HEK293T (cell line): ENCODE data around the gene MAMLD1.

Experiments used
- ARNT ChIP-seq: fragments of 450-650 bp; IDR thresholded peaks from 2 replicates; pipeline ENCODE4 v1.6.1; 2017; ENCODE audit warnings: mild to moderate bottlenecking
- FOXM1 ChIP-seq: fragments of 450-650 bp; IDR thresholded peaks from 2 replicates; pipeline ENCODE4 v1.6.1; 2017; ENCODE audit warnings: mild to moderate bottlenecking, borderline replicate concordance
- HDGF ChIP-seq: fragments of 450-650 bp; IDR thresholded peaks from 2 replicates; pipeline ENCODE4 v1.6.1; 2017; ENCODE audit warnings: antibody characterized with exemption, borderline replicate concordance
- L3MBTL2 ChIP-seq: fragments of 450-650 bp; conservative IDR thresholded peaks from 2 replicates; pipeline ENCODE4 v1.6.1; 2016; ENCODE audit warnings: mild to moderate bottlenecking
- LEF1 ChIP-seq: fragments of 450-650 bp; IDR thresholded peaks from 2 replicates; pipeline ENCODE4 v1.6.1; 2017; ENCODE audit warnings: mild to moderate bottlenecking, borderline replicate concordance
- SP1 ChIP-seq: fragments of 450-650 bp; IDR thresholded peaks from 2 replicates; pipeline ENCODE4 v1.6.1; 2017
- TARDBP ChIP-seq: fragments of 450-650 bp; IDR thresholded peaks from 2 replicates; pipeline ENCODE4 v1.6.1; 2016

GRCh38 chrX:150544835-150545770 is 182.0 kb downstream of the MAMLD1 start:
- no peak for TF ChIP-seq TARDBP
- no peak for TF ChIP-seq SP1
- TF ChIP-seq LEF1: no peak
- no peak for TF ChIP-seq FOXM1
- no peak for TF ChIP-seq ARNT
- TF ChIP-seq HDGF: no peak
- no peak for TF ChIP-seq L3MBTL2
